ENCODE results near the gene OR4C3.
"Not testable (repeated sequence)": the region's sequence is repeated elsewhere in the genome, so short reads cannot be mapped to it uniquely, and the experiment has no call there.

The OR4C3 gene

GRCh38 chr11:48324620-48325019 is at the start of gene OR4C3:
Gene OR4C3 (plus strand): TSS chr11:48324920. CDS start chr11:48325022, 102 bp downstream.
- not testable (repeated sequence) for FAIRE-seq; DNase-seq (ENCODE audit: insufficient read length, low spot score)

- FAIRE-seq = no peak
- DNase-seq (ENCODE audit: insufficient read length, low spot score) = no peak
Observed at GRCh38 chr11:48305923-48306322, 18.8 kb upstream of the OR4C3 start, which contains the start of gene OR4S1. Gene OR4S1 (plus strand): TSS chr11:48306223. CDS start chr11:48306223, 0 bp downstream.

DNA sequence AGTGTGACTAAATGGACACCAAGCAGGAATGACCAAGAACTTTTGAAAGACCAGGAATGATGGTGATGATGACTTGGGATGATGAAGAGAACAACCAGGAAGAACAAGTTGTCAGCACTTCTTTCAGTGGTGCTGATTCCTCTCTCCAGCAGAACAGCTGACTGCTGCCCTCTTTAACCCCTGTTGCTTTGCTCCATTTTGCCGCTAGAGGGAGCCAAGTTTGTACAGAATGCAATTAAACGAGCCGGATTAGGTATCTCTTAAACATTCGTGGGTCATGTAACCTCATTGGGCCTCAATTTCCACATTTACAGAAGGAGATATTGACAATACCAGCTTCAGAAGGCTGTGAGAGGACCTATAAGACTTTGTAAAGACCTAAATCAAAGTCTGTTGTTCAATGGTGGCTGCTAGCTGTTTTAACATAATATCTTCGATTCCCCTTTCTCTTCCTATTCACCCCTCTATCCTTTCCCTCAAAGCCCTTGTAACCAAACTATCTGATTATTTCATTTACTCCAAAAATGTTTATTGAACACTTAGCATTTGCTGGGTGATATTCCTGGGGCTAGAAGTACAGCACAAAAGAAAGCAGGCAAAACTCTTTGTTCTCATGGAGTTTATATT is 16.8 kb upstream of the OR4C3 start:
- DNase-seq (ENCODE audit: insufficient read length, low spot score) (peak; percentile 32), FAIRE-seq (peak; percentile 31)

- DNase-seq (ENCODE audit: insufficient read length, low spot score); FAIRE-seq: not testable (repeated sequence)
Observed at GRCh38 chr11:48313590-48313989, 11.1 kb upstream of the OR4C3 start.

GRCh38 chr11:48319813-48320212 is 4.9 kb upstream of the OR4C3 start:
- not testable (repeated sequence) for FAIRE-seq; DNase-seq (ENCODE audit: insufficient read length, low spot score)

GRCh38 chr11:48341466-48341865 is 16.7 kb downstream of the OR4C3 start:
- FAIRE-seq (no peak), DNase-seq (ENCODE audit: insufficient read length, low spot score) (no peak)

DNA sequence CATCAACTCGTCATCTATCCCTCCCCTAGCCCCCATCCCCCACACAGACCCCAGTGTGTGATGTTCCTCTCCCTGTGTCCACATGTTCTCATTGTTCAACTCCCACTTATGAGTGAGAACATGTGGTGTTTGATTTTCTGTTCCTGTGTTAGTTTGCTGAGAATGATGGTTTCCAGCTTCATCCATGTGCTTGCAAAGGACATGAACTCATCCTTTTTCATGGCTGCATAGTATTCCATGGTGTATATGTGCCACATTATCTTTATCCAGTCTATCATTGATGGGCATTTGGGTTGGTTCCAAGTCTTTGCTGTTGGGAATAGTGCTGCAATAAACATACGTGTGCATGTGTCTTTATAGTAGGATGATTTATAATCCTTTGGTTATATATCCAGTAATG is 17.8 kb downstream of the OR4C3 start:
- FAIRE-seq; DNase-seq (ENCODE audit: insufficient read length, low spot score): not testable (repeated sequence)

- not testable (repeated sequence) for FAIRE-seq; DNase-seq (ENCODE audit: insufficient read length, low spot score)
Observed at GRCh38 chr11:48346286-48346685, 21.6 kb downstream of the OR4C3 start.

DNA sequence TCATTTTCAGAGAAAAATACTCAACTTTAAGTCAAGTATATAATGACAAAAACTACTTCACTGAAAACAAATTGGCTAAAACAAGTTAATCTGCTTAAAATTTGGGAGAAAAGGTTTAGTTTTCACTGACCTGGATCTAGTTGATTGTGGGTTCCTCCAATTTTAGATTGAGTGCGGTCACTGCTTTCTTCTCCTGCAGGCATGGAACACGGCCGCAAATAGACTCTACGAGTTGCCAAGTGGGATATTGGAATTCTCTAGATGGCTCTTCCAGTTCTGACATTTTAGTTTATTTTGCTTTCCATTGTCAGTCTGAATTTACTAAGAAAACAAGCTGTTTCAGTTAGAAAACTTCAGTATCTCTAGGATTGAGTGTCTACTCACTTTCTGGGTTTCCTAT is 29.3 kb downstream of the OR4C3 start:
- FAIRE-seq = no peak
- DNase-seq (ENCODE audit: insufficient read length, low spot score) = no peak

GRCh38 chr11:48354677-48355076 is 30.0 kb downstream of the OR4C3 start:
- FAIRE-seq = no peak
- no peak for DNase-seq (ENCODE audit: insufficient read length, low spot score)

GRCh38 chr11:48361289-48361688 is 36.6 kb downstream of the OR4C3 start:
- not testable (repeated sequence) for FAIRE-seq; DNase-seq (ENCODE audit: insufficient read length, low spot score)

DNA sequence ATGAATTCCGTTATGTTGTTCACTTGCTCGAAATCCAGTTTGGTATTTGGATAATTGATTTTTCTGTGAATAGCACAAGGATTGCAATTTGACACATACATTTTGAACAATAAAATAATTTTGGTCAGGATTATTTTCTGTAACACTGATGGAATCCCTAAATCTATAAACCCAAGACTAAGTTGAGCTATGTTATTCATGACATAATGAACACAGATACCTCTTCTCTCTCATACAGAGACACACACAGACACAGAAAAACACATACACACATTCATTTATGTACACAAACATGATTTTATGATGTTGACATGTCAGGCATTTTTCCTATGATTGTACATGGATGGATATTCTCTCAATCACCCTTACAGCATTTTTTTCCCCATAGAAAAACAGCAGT is 41.6 kb downstream of the OR4C3 start, which contains the start of gene OR4C5:
TSS of gene OR4C5 (minus strand) at position 101 of the 400 bp plus-strand sequence. CDS start at position 101, 0 bp downstream.
- DNase-seq (ENCODE audit: insufficient read length, low spot score) (no peak), FAIRE-seq (no peak)

Data from HTR-8/SVneo (cell line).